ENCODE results near the gene WNK4.

Gene WNK4

GRCh38 chr17:42797067-42798007 lies 16.9 kb downstream of the WNK4 start:
- DNase-seq: peak; percentile 9

- DNase-seq: no peak
Observed at GRCh38 chr17:42798011-42798382, 17.6 kb downstream of the WNK4 start.

- DNase-seq: peak; percentile 90
Observed at GRCh38 chr17:42798383-42799380, 18.3 kb downstream of the WNK4 start, which contains the start of the genes CNTD1 and COA3. Gene CNTD1 (plus strand): TSS chr17:42798861. CDS start chr17:42799068, 207 bp downstream. Gene COA3 (minus strand): TSS chr17:42798704. CDS start chr17:42798681, 23 bp downstream.

GRCh38 chr17:42803074-42803883 lies 22.9 kb downstream of the WNK4 start:
- peak; percentile 87 for DNase-seq

GRCh38 chr17:42804918-42805367 lies 24.5 kb downstream of the WNK4 start:
- DNase-seq: peak; percentile 95

GRCh38 chr17:42806249-42806648 lies 25.8 kb downstream of the WNK4 start:
- no peak for DNase-seq

GRCh38 chr17:42809250-42809649 lies 28.8 kb downstream of the WNK4 start:
- DNase-seq: no peak

- DNase-seq: peak; percentile 21
Observed at GRCh38 chr17:42814633-42815399, 34.4 kb downstream of the WNK4 start.

GRCh38 chr17:42817866-42818265 lies 37.5 kb downstream of the WNK4 start:
- no peak for DNase-seq

GRCh38 chr17:42818379-42818778 lies 38.0 kb downstream of the WNK4 start:
- DNase-seq: no peak

- peak; percentile 85 for DNase-seq
Observed at GRCh38 chr17:42819939-42820535, 39.6 kb downstream of the WNK4 start.

- DNase-seq: no peak
Observed at GRCh38 chr17:42821176-42821575, 40.8 kb downstream of the WNK4 start.

- DNase-seq: no peak
Observed at GRCh38 chr17:42827472-42827871, 47.1 kb downstream of the WNK4 start.

GRCh38 chr17:42830971-42831370 lies 50.6 kb downstream of the WNK4 start:
- no peak for DNase-seq

- no peak for DNase-seq
Observed at GRCh38 chr17:42832213-42832933, 52.0 kb downstream of the WNK4 start.

GRCh38 chr17:42832934-42833766 lies 52.7 kb downstream of the WNK4 start, which contains the start of gene PSME3:
Gene PSME3 (plus strand): TSS chr17:42833397. CDS start chr17:42833632, 235 bp downstream.
- peak; percentile 96 for DNase-seq

- DNase-seq: no peak
Observed at GRCh38 chr17:42833767-42834422, 53.5 kb downstream of the WNK4 start.

GRCh38 chr17:42835732-42836131 lies 55.3 kb downstream of the WNK4 start:
- DNase-seq: no peak

Data from NCI-H69 (cell line).